Measurements from ENCODE around the gene NKAIN2.

The NKAIN2 gene

DNA sequence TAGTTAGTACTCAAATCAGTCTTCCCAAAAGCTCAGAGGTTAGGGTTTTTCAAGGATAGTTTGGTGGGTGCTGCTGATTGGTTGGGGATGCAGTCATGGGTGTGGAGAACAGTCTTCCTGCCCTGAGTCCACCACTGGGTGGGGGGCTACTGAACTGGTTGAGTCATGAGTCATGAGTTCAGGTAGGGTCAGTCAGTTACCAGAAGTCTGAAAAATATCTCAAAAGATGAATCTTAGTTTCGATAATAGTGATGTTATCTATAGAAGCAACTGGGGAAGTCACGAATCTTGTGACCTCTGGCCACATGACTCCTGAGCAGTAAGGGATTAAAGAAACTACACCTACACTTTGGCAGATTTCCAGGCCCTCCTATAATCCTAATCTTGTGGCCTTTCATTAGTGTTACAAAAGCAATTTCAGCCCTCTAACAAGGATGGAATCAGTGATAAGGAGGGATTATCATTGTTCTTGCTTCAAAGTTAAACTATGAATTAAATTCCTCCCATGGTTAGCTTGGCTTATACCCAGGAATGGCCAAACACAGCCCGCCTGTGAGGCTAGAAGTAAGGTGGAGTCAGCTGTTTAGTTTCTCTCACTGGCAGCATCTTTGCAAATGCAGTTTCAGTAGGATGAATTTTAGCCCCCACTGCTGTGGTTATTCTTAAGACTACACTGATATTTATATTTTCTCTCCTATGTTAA lies 33.3 kb upstream of the NKAIN2 start:
- no peak for TF ChIP-seq CTCF (IDR thresholded peaks at IDR 0.05)

DNA sequence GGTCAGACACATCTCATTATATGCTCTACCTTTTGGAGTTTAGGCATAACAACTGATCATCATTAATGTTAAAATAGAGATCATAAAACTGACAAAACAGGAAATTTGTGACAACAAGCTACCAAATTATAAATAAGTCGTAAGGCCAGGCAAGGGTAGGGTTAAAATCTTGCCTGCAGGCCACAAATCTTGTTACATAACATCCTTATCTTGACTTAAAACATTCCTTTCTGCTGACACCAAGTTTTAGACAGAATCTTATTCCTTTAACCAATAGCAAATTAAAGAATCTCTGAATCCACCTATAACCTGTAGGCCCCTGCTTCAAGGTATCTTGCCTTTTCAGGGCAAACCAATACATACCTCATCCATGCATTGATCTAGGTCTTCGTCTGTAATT lies 32.5 kb upstream of the NKAIN2 start:
- TF ChIP-seq CTCF (IDR thresholded peaks at IDR 0.05) = no peak
- no peak overlapping the region for H3K27ac Mint-ChIP-seq
- no peaks in the 10 kb centered on the region for H3K4me1 Mint-ChIP-seq
- H3K9me3 Mint-ChIP-seq = no peaks in the 10 kb centered on the region
- no peak overlapping the region for H3K4me3 Mint-ChIP-seq
- no peaks in the 10 kb centered on the region for H3K27me3 Mint-ChIP-seq (ENCODE audit: low read depth, poor library complexity)
- no peaks in the 10 kb centered on the region for H3K36me3 Mint-ChIP-seq (ENCODE audit: low read depth)
- DNase-seq = no peak

More for the DNA sequence above, 33.3 kb upstream of the NKAIN2 start:
- H3K27ac Mint-ChIP-seq = no peak overlapping the region
- H3K36me3 Mint-ChIP-seq (ENCODE audit: low read depth) = no peaks in the 10 kb centered on the region
- H3K9me3 Mint-ChIP-seq = no peaks in the 10 kb centered on the region
- H3K4me1 Mint-ChIP-seq = no peaks in the 10 kb centered on the region
- DNase-seq = no peak
- no peak overlapping the region for H3K4me3 Mint-ChIP-seq
- H3K27me3 Mint-ChIP-seq (ENCODE audit: low read depth, poor library complexity) = no peaks in the 10 kb centered on the region

- TF ChIP-seq CTCF (IDR thresholded peaks at IDR 0.05) = no peak
- DNase-seq = no peak
- H3K4me1 Mint-ChIP-seq = no peaks in the 10 kb centered on the region
- peaks cover 2% of the 10 kb centered on the region for H3K27me3 Mint-ChIP-seq (ENCODE audit: low read depth, poor library complexity)
- H3K9me3 Mint-ChIP-seq = no peaks in the 10 kb centered on the region
- no peak overlapping the region for H3K4me3 Mint-ChIP-seq
- H3K27ac Mint-ChIP-seq = no peak overlapping the region
- no peaks in the 10 kb centered on the region for H3K36me3 Mint-ChIP-seq (ENCODE audit: low read depth)
These were observed 26.1 kb upstream of the NKAIN2 start for GRCh38 chr6:123777563-123777962.

DNA sequence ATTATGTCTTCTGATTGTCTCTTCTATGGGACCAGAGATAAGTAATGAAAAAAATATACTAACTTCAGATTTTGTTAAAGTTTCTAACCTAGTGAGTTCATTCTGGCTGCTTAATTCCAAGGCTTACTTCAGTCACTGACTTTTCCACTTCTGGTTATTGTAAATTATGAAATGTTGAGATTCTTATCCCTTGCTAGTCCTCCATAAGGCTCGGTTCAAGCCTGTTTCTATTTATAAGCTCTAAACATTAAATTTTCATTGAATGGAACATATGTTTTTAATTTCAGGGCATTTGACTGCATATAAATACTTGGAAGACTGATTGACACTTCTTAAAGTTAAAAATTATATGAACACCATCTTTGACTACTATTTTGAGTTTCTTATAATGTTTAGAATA lies 23.6 kb upstream of the NKAIN2 start:
- no peak overlapping the region for H3K4me3 Mint-ChIP-seq

DNA sequence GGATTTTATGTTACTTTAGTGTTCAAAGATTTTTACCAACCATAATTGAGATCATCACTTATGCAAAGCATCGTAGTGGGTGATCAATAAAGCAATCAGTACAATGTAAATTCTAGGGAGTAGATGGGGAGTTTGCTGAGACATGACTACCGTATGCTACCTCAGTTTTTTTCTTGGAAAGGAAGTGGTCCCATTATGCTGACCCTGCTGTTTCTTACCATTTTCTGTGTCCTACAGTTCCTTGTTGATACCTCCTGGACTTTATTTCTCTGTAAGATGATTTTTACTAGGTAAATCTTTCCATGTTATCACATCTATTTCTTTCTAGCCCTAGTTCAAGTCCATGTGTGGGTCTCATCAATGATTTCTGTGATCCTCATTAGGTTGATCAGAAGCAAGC lies 19.3 kb upstream of the NKAIN2 start:
- no peak overlapping the region for H3K4me3 Mint-ChIP-seq
- no peak overlapping the region for H3K27ac Mint-ChIP-seq
- H3K4me1 Mint-ChIP-seq = no peaks in the 10 kb centered on the region
- no peaks in the 10 kb centered on the region for H3K36me3 Mint-ChIP-seq (ENCODE audit: low read depth)
- DNase-seq = no peak
- H3K9me3 Mint-ChIP-seq = no peaks in the 10 kb centered on the region
- H3K27me3 Mint-ChIP-seq (ENCODE audit: low read depth, poor library complexity) = peaks cover 2% of the 10 kb centered on the region
- TF ChIP-seq CTCF (IDR thresholded peaks at IDR 0.05) = no peak

More for the DNA sequence above, 23.6 kb upstream of the NKAIN2 start:
- H3K27ac Mint-ChIP-seq = no peak overlapping the region
- peaks cover 2% of the 10 kb centered on the region for H3K27me3 Mint-ChIP-seq (ENCODE audit: low read depth, poor library complexity)
- no peaks in the 10 kb centered on the region for H3K9me3 Mint-ChIP-seq
- no peaks in the 10 kb centered on the region for H3K36me3 Mint-ChIP-seq (ENCODE audit: low read depth)
- DNase-seq = no peak
- TF ChIP-seq CTCF (IDR thresholded peaks at IDR 0.05) = no peak
- H3K4me1 Mint-ChIP-seq = no peaks in the 10 kb centered on the region

DNA sequence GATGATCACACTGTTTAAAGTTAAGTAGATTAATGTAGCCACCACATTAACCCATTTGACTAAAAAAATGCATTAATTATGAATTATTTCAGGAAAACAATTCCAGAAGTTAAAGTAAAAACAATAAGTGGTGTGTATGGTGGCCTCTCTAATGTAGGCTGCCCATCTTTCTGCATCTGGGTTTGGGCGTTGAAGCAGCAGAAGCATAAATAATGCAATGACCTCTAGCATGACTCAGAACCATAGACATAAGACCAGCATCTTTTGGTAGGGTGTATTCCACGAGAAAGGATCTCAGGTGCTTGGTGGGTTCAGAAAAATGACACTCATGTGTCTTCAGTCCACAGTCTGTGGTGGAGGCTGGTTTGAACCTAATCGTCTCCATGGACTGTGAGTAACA lies 18.6 kb upstream of the NKAIN2 start:
- TF ChIP-seq CTCF (IDR thresholded peaks at IDR 0.05) = no peak
- Mint-ChIP-seq H3K36me3 (ENCODE audit: low read depth) (no peaks in the 10 kb centered on the region), H3K9me3 (no peaks in the 10 kb centered on the region), H3K4me1 (no peaks in the 10 kb centered on the region), H3K27ac (no peak overlapping the region), H3K27me3 (ENCODE audit: low read depth, poor library complexity) (peaks cover 2% of the 10 kb centered on the region), H3K4me3 (no peak overlapping the region)
- DNase-seq = no peak
